K562 (cell line): ENCODE data around the gene PHTF2. TPM values are rescaled to one million over a fixed set of nuclear protein-coding genes. Genes with fewer than 3 reads are reported as not detected.
A peak's percentile ranks its signal among the peaks of the same experiment; 100 is the strongest.

Source experiments
- ARID2 ChIP-seq: fragments of 450-650 bp; IDR thresholded peaks from 2 replicates; pipeline ENCODE4 v1.6.1; 2017; ENCODE audit warnings: antibody characterized with exemption, mild to moderate bottlenecking
- BMI1 ChIP-seq: fragments of 150-350 bp; IDR thresholded peaks from 2 replicates; pipeline ENCODE4 v1.6.1; 2014; ENCODE audit warnings: low read length
- CC2D1A ChIP-seq: fragments of 450-650 bp; IDR thresholded peaks from 2 replicates; pipeline ENCODE4 v1.6.1; 2017; ENCODE audit warnings: mild to moderate bottlenecking
- DACH1 ChIP-seq: fragments of 450-650 bp; IDR thresholded peaks from 2 replicates; pipeline ENCODE4 v1.6.1; 2018; ENCODE audit not compliant: partially characterized antibody
- ETS2 ChIP-seq: IDR thresholded peaks from 2 replicates; pipeline ENCODE4 v1.6.1; 2016; ENCODE audit warnings: borderline replicate concordance, missing genetic modification characterization, mild to moderate bottlenecking, moderate library complexity, missing compliant biosample characterization; ENCODE audit not compliant: poor library complexity, severe bottlenecking
- HDAC8 ChIP-seq: fragments of 450-650 bp; IDR thresholded peaks from 2 replicates; pipeline ENCODE4 v1.6.1; 2016; ENCODE audit warnings: mild to moderate bottlenecking, missing genetic modification characterization, moderate library complexity, missing compliant biosample characterization
- PHF21A ChIP-seq: fragments of 450-650 bp; IDR thresholded peaks from 2 replicates; pipeline ENCODE4 v1.6.1; 2017; ENCODE audit warnings: low read depth, borderline replicate concordance
- SIN3B ChIP-seq: fragments of 450-650 bp; IDR thresholded peaks from 2 replicates; pipeline ENCODE4 v1.6.1; 2017; ENCODE audit warnings: low read depth, mild to moderate bottlenecking, moderate library complexity
- SMARCE1 ChIP-seq: fragments of 450-650 bp; IDR thresholded peaks from 2 replicates; pipeline ENCODE4 v1.7.1; 2016; ENCODE audit warnings: mild to moderate bottlenecking
- SRSF3 ChIP-seq: fragments of 200-400 bp; formaldehyde crosslinking; IDR thresholded peaks from 2 replicates; pipeline ENCODE4 v1.6.1; 2016; ENCODE audit warnings: mild to moderate bottlenecking, low read length, moderate library complexity; ENCODE audit not compliant: insufficient read depth
- TGIF2 ChIP-seq: sonication (generic); formaldehyde crosslinking; IDR thresholded peaks from 2 replicates; pipeline ENCODE4 v1.8.1; 2022; ENCODE audit warnings: mild to moderate bottlenecking, missing genetic modification reagents, moderate library complexity
- TSC22D4 ChIP-seq: fragments of 450-650 bp; IDR thresholded peaks from 2 replicates; pipeline ENCODE4 v1.6.1; 2016; ENCODE audit warnings: missing genetic modification characterization, missing biosample characterization, control low read depth
- ZBTB8A ChIP-seq: fragments of 450-650 bp; IDR thresholded peaks from 2 replicates; pipeline ENCODE4 v1.6.1; 2018; ENCODE audit warnings: mild to moderate bottlenecking, moderate library complexity; ENCODE audit not compliant: partially characterized antibody
- ZNF143 ChIP-seq: sonication (generic); formaldehyde crosslinking; IDR thresholded peaks from 2 replicates; pipeline ENCODE4 v1.9.0; 2022; ENCODE audit warnings: mild to moderate bottlenecking, missing genetic modification reagents
- ZNF165 ChIP-seq: fragments of 250-450 bp; sonication (Bioruptor Pico); IDR thresholded peaks from 2 replicates; pipeline ENCODE4 v1.4.0; 2020; ENCODE audit warnings: borderline replicate concordance
- ZNF561 ChIP-seq: fragments of 450-650 bp; formaldehyde crosslinking; conservative IDR thresholded peaks from 2 replicates; pipeline ENCODE4 v1.4.0; 2020; ENCODE audit warnings: mild to moderate bottlenecking, moderate library complexity
- polyA plus RNA-seq, 8 experiments: library from polyadenylated mRNA; depleted of rRNA in 4 of 8; stranded (reverse) in 5 of 8; unstranded in 3 of 8; fragments of >200 nt; fragmentation: Nextera tagmentation in 2 of 8; fragmentation: Illumina TruSeq in 1 of 8; extraction: Ambion mirVana in 2 of 8; extraction: Trizol in 1 of 8; gene quantifications; 2 replicates each; pipeline versions ENCODE4 v1.2.1 to v1.2.3, GENCODE V29; 2011 to 2014; ENCODE audit warnings: inconsistent platforms in 1 of 8, missing spikeins in 1 of 8
- total RNA-seq, 7 experiments: library from RNA; depleted of rRNA in 6 of 7; stranded (reverse); fragments of >200 nt in 6 of 7; fragmentation: Illumina TruSeq in 2 of 7; extraction: Trizol in 2 of 7; gene quantifications; 2 replicates each; pipeline versions ENCODE4 v1.2.1 to v1.2.3, GENCODE V29; 2011 to 2021; ENCODE audit warnings: low replicate concordance in 1 of 7
- TF ChIP-seq, protein P1 (sequence below): fragments of 450-650 bp; IDR thresholded peaks from 2 replicates; pipeline ENCODE4 v1.6.1; 2014; ENCODE audit warnings: low read depth, mild to moderate bottlenecking, moderate library complexity, borderline replicate concordance
- TF ChIP-seq, protein P2 (sequence below), 3 experiments: fragments of 200-800 bp in 1 of 3; sonication (Bioruptor generic) in 1 of 3; sonication (generic) in 1 of 3; formaldehyde crosslinking in 1 of 3; IDR thresholded peaks; 2 replicates each; pipeline versions ENCODE4 v1.6.1 to v1.8.0; 2016 to 2022; ENCODE audit warnings: mild to moderate bottlenecking in 2 of 3, missing compliant biosample characterization in 2 of 3, missing genetic modification characterization in 2 of 3, missing genetic modification reagents in 1 of 3
- TF ChIP-seq, protein P3 (sequence below): IDR thresholded peaks from 2 replicates; pipeline ENCODE4 v1.6.1; 2011; ENCODE audit warnings: borderline replicate concordance, low read depth, mild to moderate bottlenecking, moderate library complexity, low read length; ENCODE audit not compliant: insufficient read depth, poor library complexity, severe bottlenecking
- TF ChIP-seq, protein P4 (sequence below): sonication (generic); formaldehyde crosslinking; IDR thresholded peaks from 2 replicates; pipeline ENCODE4 v1.8.1; 2023; ENCODE audit warnings: mild to moderate bottlenecking, missing genetic modification reagents
- TF ChIP-seq, protein P5 (sequence below): sonication (generic); formaldehyde crosslinking; IDR thresholded peaks from 2 replicates; pipeline ENCODE4 v1.5.0; 2020; ENCODE audit warnings: missing genetic modification reagents

Gene PHTF2
- total and polyA plus RNA-seq, 9 of the 15 experiments (the other 6 are each of a cell fraction or from before 2014, with no cell fraction given): 17.9 to 43.6 (median 25.4) TPM

DNA sequence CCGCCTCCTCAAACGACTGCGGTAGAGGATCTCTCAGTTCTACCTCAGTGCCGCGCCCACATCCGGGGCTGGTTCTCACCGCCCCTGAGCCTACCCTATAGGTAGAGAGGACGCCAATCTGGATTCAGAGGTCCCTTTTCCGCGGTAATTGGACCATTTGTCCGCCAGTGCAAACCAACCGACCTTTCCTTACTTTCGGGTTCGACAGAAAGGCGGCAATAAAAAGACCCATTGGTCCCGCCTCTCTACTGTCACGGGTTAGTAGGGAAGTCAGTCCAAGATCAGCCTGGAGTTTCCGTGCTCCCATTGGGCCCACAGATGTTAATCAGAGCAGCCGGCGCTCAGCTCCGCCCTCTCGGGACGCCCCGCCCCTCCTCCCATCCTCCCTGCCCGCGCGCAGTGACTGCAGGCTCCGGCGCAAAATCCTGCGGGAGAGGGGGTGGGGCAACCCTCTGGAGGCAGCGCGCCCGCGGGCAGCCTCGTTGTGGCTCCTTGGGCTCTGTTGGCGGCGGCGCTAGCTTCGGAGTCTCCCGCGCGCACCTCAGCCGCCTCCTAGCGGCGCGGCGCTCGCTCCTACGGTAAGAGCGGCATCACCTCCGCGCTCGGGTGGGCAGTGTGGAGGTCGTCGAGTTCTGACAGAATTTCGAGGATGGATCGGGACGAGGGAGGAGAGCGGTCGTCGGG lies at the start of gene PHTF2, which contains the start of gene TMEM60 (continued):
- TF ChIP-seq, protein P1, sequence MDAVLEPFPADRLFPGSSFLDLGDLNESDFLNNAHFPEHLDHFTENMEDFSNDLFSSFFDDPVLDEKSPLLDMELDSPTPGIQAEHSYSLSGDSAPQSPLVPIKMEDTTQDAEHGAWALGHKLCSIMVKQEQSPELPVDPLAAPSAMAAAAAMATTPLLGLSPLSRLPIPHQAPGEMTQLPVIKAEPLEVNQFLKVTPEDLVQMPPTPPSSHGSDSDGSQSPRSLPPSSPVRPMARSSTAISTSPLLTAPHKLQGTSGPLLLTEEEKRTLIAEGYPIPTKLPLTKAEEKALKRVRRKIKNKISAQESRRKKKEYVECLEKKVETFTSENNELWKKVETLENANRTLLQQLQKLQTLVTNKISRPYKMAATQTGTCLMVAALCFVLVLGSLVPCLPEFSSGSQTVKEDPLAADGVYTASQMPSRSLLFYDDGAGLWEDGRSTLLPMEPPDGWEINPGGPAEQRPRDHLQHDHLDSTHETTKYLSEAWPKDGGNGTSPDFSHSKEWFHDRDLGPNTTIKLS: peak; percentile 91; the same call in 1 of the 2 replicates
- TF ChIP-seq, protein P2, sequence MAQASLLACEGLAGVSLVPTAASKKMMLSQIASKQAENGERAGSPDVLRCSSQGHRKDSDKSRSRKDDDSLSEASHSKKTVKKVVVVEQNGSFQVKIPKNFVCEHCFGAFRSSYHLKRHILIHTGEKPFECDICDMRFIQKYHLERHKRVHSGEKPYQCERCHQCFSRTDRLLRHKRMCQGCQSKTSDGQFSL (CRISPR knock-in tag; IDR thresholded peaks at IDR 0.05): no peak
- TF ChIP-seq, protein P2 (tag; IDR thresholded peaks at IDR 0.05): no peak
- TF ChIP-seq ZNF165 (no peak), SMARCE1 (no peak), ZNF561 (CRISPR knock-in tag) (no peak), ARID2 (no peak), TSC22D4 (no peak), SRSF3 (no peak), TGIF2 (CRISPR knock-in tag) (0 out of 2 replicates have a peak, but pooled peaks have one; percentile 72), PHF21A (peak; percentile 29; the same call in 1 of the 2 replicates), ZBTB8A (no peak), ETS2 (tag) (no peak), DACH1 (no peak), SIN3B (0 out of 2 replicates have a peak, but pooled peaks have one; percentile 21), BMI1 (no peak), HDAC8 (tag) (no peak), ZNF143 (CRISPR knock-in tag) (no peak), CC2D1A (no peak; the same call in 1 of the 2 replicates)
- TF ChIP-seq, protein P3, sequence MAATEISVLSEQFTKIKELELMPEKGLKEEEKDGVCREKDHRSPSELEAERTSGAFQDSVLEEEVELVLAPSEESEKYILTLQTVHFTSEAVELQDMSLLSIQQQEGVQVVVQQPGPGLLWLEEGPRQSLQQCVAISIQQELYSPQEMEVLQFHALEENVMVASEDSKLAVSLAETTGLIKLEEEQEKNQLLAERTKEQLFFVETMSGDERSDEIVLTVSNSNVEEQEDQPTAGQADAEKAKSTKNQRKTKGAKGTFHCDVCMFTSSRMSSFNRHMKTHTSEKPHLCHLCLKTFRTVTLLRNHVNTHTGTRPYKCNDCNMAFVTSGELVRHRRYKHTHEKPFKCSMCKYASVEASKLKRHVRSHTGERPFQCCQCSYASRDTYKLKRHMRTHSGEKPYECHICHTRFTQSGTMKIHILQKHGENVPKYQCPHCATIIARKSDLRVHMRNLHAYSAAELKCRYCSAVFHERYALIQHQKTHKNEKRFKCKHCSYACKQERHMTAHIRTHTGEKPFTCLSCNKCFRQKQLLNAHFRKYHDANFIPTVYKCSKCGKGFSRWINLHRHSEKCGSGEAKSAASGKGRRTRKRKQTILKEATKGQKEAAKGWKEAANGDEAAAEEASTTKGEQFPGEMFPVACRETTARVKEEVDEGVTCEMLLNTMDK: peak; percentile 94
- TF ChIP-seq, protein P4, sequence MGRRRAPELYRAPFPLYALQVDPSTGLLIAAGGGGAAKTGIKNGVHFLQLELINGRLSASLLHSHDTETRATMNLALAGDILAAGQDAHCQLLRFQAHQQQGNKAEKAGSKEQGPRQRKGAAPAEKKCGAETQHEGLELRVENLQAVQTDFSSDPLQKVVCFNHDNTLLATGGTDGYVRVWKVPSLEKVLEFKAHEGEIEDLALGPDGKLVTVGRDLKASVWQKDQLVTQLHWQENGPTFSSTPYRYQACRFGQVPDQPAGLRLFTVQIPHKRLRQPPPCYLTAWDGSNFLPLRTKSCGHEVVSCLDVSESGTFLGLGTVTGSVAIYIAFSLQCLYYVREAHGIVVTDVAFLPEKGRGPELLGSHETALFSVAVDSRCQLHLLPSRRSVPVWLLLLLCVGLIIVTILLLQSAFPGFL (CRISPR knock-in tag): no peak
- TF ChIP-seq, protein P5, sequence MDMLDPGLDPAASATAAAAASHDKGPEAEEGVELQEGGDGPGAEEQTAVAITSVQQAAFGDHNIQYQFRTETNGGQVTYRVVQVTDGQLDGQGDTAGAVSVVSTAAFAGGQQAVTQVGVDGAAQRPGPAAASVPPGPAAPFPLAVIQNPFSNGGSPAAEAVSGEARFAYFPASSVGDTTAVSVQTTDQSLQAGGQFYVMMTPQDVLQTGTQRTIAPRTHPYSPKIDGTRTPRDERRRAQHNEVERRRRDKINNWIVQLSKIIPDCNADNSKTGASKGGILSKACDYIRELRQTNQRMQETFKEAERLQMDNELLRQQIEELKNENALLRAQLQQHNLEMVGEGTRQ: no peak
